ENCODE data around the gene FZD7.
A peak's percentile ranks its signal among the peaks of the same experiment; 100 is the strongest.

The FZD7 gene

GRCh38 chr2:202052235-202052634 is 18.6 kb downstream of the FZD7 start:
- Histone ChIP-seq H3K79me1 (ENCODE audit: low read length) (no peaks in the 10 kb centered on the region), H3K27ac (ENCODE audit: low read depth, low read length) (no peak overlapping the region), H3K27me3 (ENCODE audit: insufficient read depth, low read length) (no peaks in the 10 kb centered on the region), H3K4me3 (ENCODE audit: low read depth, low read length) (no peak overlapping the region), H3K9ac (ENCODE audit: low read length) (no peak overlapping the region), H3K4me1 (ENCODE audit: control insufficient read depth in 1 of 2, insufficient read depth in 2 of 2, low read length in 2 of 2) (no peaks in the 10 kb centered on the region), H2AK5ac (ENCODE audit: low read length) (no peak overlapping the region), H2BK12ac (ENCODE audit: low read length) (no peak overlapping the region), H3K4me2 (ENCODE audit: low read length) (no peak overlapping the region), H2BK120ac (ENCODE audit: insufficient read depth, low read length, poor library complexity) (no peak overlapping the region), H4K8ac (ENCODE audit: low read depth, low read length) (no peak overlapping the region), H3K14ac (ENCODE audit: low read length) (no peak overlapping the region), H3K79me2 (ENCODE audit: control insufficient read depth, insufficient read depth, low read length, poor library complexity) (no peaks in the 10 kb centered on the region), H2BK5ac (ENCODE audit: low read depth, low read length, poor library complexity) (no peak overlapping the region), H3K36me3 (ENCODE audit: control insufficient read depth in 1 of 2, insufficient read depth in 2 of 2, low read length in 2 of 2) (no peaks in the 10 kb centered on the region), H2AFZ (ENCODE audit: insufficient read depth, low read length, poor library complexity) (no peak overlapping the region), H3K18ac (ENCODE audit: low read length) (no peak overlapping the region), H3K23ac (ENCODE audit: low read length) (no peak overlapping the region), H3K9me3 (ENCODE audit: insufficient read depth, low read depth, low read length) (no peaks in the 10 kb centered on the region), H3K4ac (ENCODE audit: low read depth, low read length) (no peak overlapping the region), H4K91ac (ENCODE audit: low read depth, low read length) (no peak overlapping the region), H4K12ac (ENCODE audit: low read depth, low read length) (no peak overlapping the region)
- WGBS (ENCODE audit: extremely low coverage, insufficient coverage, insufficient read length) = no CpG with 5 or more reads among the region's 1 CpG
- no peak for DNase-seq

GRCh38 chr2:202054679-202055078 is 21.0 kb downstream of the FZD7 start:
- H3K4ac ChIP-seq (ENCODE audit: low read depth, low read length) = no peak overlapping the region
- H2BK120ac ChIP-seq (ENCODE audit: insufficient read depth, low read length, poor library complexity) = no peak overlapping the region
- no peak overlapping the region for H3K18ac ChIP-seq (ENCODE audit: low read length)
- no peaks in the 10 kb centered on the region for H3K79me1 ChIP-seq (ENCODE audit: low read length)
- no peak overlapping the region for H4K91ac ChIP-seq (ENCODE audit: low read depth, low read length)
- H3K4me2 ChIP-seq (ENCODE audit: low read length) = no peak overlapping the region
- DNase-seq = no peak
- H3K23ac ChIP-seq (ENCODE audit: low read length) = no peak overlapping the region
- no peaks in the 10 kb centered on the region for H3K4me1 ChIP-seq (ENCODE audit: control insufficient read depth in 1 of 2, insufficient read depth in 2 of 2, low read length in 2 of 2)
- H2BK5ac ChIP-seq (ENCODE audit: low read depth, low read length, poor library complexity) = no peak overlapping the region
- WGBS (ENCODE audit: extremely low coverage, insufficient coverage, insufficient read length) = no CpG with 5 or more reads among the region's 3 CpGs
- no peak overlapping the region for H3K9ac ChIP-seq (ENCODE audit: low read length)
- H2BK12ac ChIP-seq (ENCODE audit: low read length) = no peak overlapping the region
- H2AK5ac ChIP-seq (ENCODE audit: low read length) = no peak overlapping the region
- H3K27me3 ChIP-seq (ENCODE audit: insufficient read depth, low read length) = no peaks in the 10 kb centered on the region
- H4K12ac ChIP-seq (ENCODE audit: low read depth, low read length) = no peak overlapping the region
- no peaks in the 10 kb centered on the region for H3K79me2 ChIP-seq (ENCODE audit: control insufficient read depth, insufficient read depth, low read length, poor library complexity)
- no peak overlapping the region for H3K27ac ChIP-seq (ENCODE audit: low read depth, low read length)
- no peaks in the 10 kb centered on the region for H3K36me3 ChIP-seq (ENCODE audit: control insufficient read depth in 1 of 2, insufficient read depth in 2 of 2, low read length in 2 of 2)
- H2AFZ ChIP-seq (ENCODE audit: insufficient read depth, low read length, poor library complexity) = no peak overlapping the region
- H3K9me3 ChIP-seq (ENCODE audit: insufficient read depth, low read depth, low read length) = no peaks in the 10 kb centered on the region
- no peak overlapping the region for H4K8ac ChIP-seq (ENCODE audit: low read depth, low read length)
- no peak overlapping the region for H3K4me3 ChIP-seq (ENCODE audit: low read depth, low read length)
- no peak overlapping the region for H3K14ac ChIP-seq (ENCODE audit: low read length)

GRCh38 chr2:202056611-202057010 is 23.0 kb downstream of the FZD7 start:
- Histone ChIP-seq H3K4ac (ENCODE audit: low read depth, low read length) (no peak overlapping the region), H3K27ac (ENCODE audit: low read depth, low read length) (no peak overlapping the region), H3K79me2 (ENCODE audit: control insufficient read depth, insufficient read depth, low read length, poor library complexity) (no peaks in the 10 kb centered on the region), H3K4me2 (ENCODE audit: low read length) (no peak overlapping the region), H4K91ac (ENCODE audit: low read depth, low read length) (no peak overlapping the region), H3K36me3 (ENCODE audit: control insufficient read depth in 1 of 2, insufficient read depth in 2 of 2, low read length in 2 of 2) (no peaks in the 10 kb centered on the region), H4K12ac (ENCODE audit: low read depth, low read length) (no peak overlapping the region), H2BK5ac (ENCODE audit: low read depth, low read length, poor library complexity) (no peak overlapping the region), H3K79me1 (ENCODE audit: low read length) (no peaks in the 10 kb centered on the region), H3K4me3 (ENCODE audit: low read depth, low read length) (no peak overlapping the region), H3K4me1 (ENCODE audit: control insufficient read depth in 1 of 2, insufficient read depth in 2 of 2, low read length in 2 of 2) (no peaks in the 10 kb centered on the region), H2AFZ (ENCODE audit: insufficient read depth, low read length, poor library complexity) (no peak overlapping the region), H3K9me3 (ENCODE audit: insufficient read depth, low read depth, low read length) (no peaks in the 10 kb centered on the region), H3K9ac (ENCODE audit: low read length) (no peak overlapping the region), H3K23ac (ENCODE audit: low read length) (no peak overlapping the region), H3K18ac (ENCODE audit: low read length) (no peak overlapping the region), H2BK120ac (ENCODE audit: insufficient read depth, low read length, poor library complexity) (no peak overlapping the region), H3K27me3 (ENCODE audit: insufficient read depth, low read length) (no peaks in the 10 kb centered on the region), H2AK5ac (ENCODE audit: low read length) (no peak overlapping the region), H3K14ac (ENCODE audit: low read length) (no peak overlapping the region), H2BK12ac (ENCODE audit: low read length) (no peak overlapping the region), H4K8ac (ENCODE audit: low read depth, low read length) (no peak overlapping the region)
- DNase-seq = peak in 1 of 2 donors; percentile 41
- WGBS (ENCODE audit: extremely low coverage, insufficient coverage, insufficient read length) = no CpG with 5 or more reads among the region's 2 CpGs

GRCh38 chr2:202060218-202060617 is 26.6 kb downstream of the FZD7 start:
- Histone ChIP-seq H3K36me3 (ENCODE audit: control insufficient read depth in 1 of 2, insufficient read depth in 2 of 2, low read length in 2 of 2) (no peaks in the 10 kb centered on the region), H3K27ac (ENCODE audit: low read depth, low read length) (no peak overlapping the region), H3K9me3 (ENCODE audit: insufficient read depth, low read depth, low read length) (no peaks in the 10 kb centered on the region), H3K79me2 (ENCODE audit: control insufficient read depth, insufficient read depth, low read length, poor library complexity) (no peaks in the 10 kb centered on the region), H3K79me1 (ENCODE audit: low read length) (no peaks in the 10 kb centered on the region), H4K12ac (ENCODE audit: low read depth, low read length) (no peak overlapping the region), H4K8ac (ENCODE audit: low read depth, low read length) (no peak overlapping the region), H3K18ac (ENCODE audit: low read length) (no peak overlapping the region), H2BK5ac (ENCODE audit: low read depth, low read length, poor library complexity) (no peak overlapping the region), H3K9ac (ENCODE audit: low read length) (no peak overlapping the region), H2BK12ac (ENCODE audit: low read length) (no peak overlapping the region), H3K4me1 (ENCODE audit: control insufficient read depth in 1 of 2, insufficient read depth in 2 of 2, low read length in 2 of 2) (no peaks in the 10 kb centered on the region), H3K23ac (ENCODE audit: low read length) (no peak overlapping the region), H3K4me3 (ENCODE audit: low read depth, low read length) (no peak overlapping the region), H2AFZ (ENCODE audit: insufficient read depth, low read length, poor library complexity) (no peak overlapping the region), H3K27me3 (ENCODE audit: insufficient read depth, low read length) (no peaks in the 10 kb centered on the region), H3K14ac (ENCODE audit: low read length) (no peak overlapping the region), H3K4ac (ENCODE audit: low read depth, low read length) (no peak overlapping the region), H2AK5ac (ENCODE audit: low read length) (no peak overlapping the region), H3K4me2 (ENCODE audit: low read length) (no peak overlapping the region), H4K91ac (ENCODE audit: low read depth, low read length) (no peak overlapping the region), H2BK120ac (ENCODE audit: insufficient read depth, low read length, poor library complexity) (no peak overlapping the region)
- no CpG with 5 or more reads among the region's 3 CpGs for WGBS (ENCODE audit: extremely low coverage, insufficient coverage, insufficient read length)
- DNase-seq = no peak
